Heart left ventricle (tissue), 16 donors: ENCODE results near the gene DBH. TPM values are rescaled to one million over a fixed set of nuclear protein-coding genes. Genes with fewer than 3 reads are reported as not detected.

Source experiments
- ATAC-seq, 4 donors: fragments of 200-7000 bp; cut with Tn5 transposase; one replicate each; pipeline ENCODE4 v1.9.1; 2020 to 2022; ENCODE audit warnings: moderate library complexity in 4 of 4, mild to moderate bottlenecking in 3 of 4, moderate number of reproducible peaks in 1 of 4
- DNase-seq, 5 donors: peaks; one replicate each; pipeline ENCODE4 v3.0.0-alpha.2; 2020
- H3K27ac ChIP-seq, 12 donors: fragments of 200-600 bp; sonication (generic) in 4 of 12; one replicate each; pipeline versions ENCODE4 v1.5.0 to v1.8.0; 2016 to 2022; ENCODE audit warnings: mild to moderate bottlenecking in 2 of 12
- H3K27me3 ChIP-seq, 9 donors: fragments of 200-600 bp; sonication (generic) in 2 of 9; one replicate each; pipeline versions ENCODE4 v1.5.1 to v1.8.0; 2016 to 2022; ENCODE audit warnings: mild to moderate bottlenecking in 3 of 9
- H3K36me3 ChIP-seq, 9 donors: fragments of 200-600 bp; sonication (generic) in 2 of 9; one replicate each; pipeline versions ENCODE4 v1.5.0 to v1.8.0; 2018 to 2022; ENCODE audit warnings: mild to moderate bottlenecking in 2 of 9
- H3K4me1 ChIP-seq, 12 donors: fragments of 200-600 bp; sonication (generic) in 4 of 12; one replicate each; pipeline versions ENCODE4 v1.5.0 to v1.8.0; 2016 to 2022; ENCODE audit warnings: mild to moderate bottlenecking in 3 of 12
- H3K4me3 ChIP-seq, 12 donors: fragments of 200-600 bp; sonication (generic) in 4 of 12; one replicate each; pipeline versions ENCODE4 v1.5.0 to v1.8.0; 2017 to 2022; ENCODE audit warnings: mild to moderate bottlenecking in 9 of 12, moderate library complexity in 4 of 12
- H3K9me3 ChIP-seq, 12 donors: fragments of 200-600 bp; sonication (generic) in 4 of 12; one replicate each; pipeline versions ENCODE4 v1.5.0 to v1.8.0; 2016 to 2022; ENCODE audit warnings: mild to moderate bottlenecking in 1 of 12
- POLR2A ChIP-seq, 2 donors: fragments of 450-650 bp; IDR thresholded peaks; one replicate each; pipeline ENCODE4 v1.6.1; 2017; ENCODE audit warnings: antibody characterized with exemption in 2 of 2, mild to moderate bottlenecking in 2 of 2, moderate library complexity in 2 of 2
- WGBS, 4 donors: extraction: QIAGEN DNeasy Blood & Tissue Kit in 2 of 4; methylation state at CpG; one replicate each; pipeline versions ENCODE4 v1.1.5 to v1.1.7; 2013 to 2018; 5-methylcytosine and 5-hydroxymethylcytosine counted together
- intact Hi-C, 10 donors: fragments of 100-400 bp; cut with DNase I; formaldehyde crosslinking; loops; one replicate each; pipeline versions ENCODE4 v1.11.1 to v1.14.2; 2022
- polyA plus RNA-seq, 2 donors: library from polyadenylated mRNA; stranded (reverse); fragments of 200-250 nt; gene quantifications; one replicate each; pipeline ENCODE4 v1.2.3, GENCODE V29; 2013
- total RNA-seq, 9 donors: library from RNA; depleted of rRNA in 2 of 9; stranded (reverse); fragments of >200 nt in 2 of 9; fragmentation: NEBNext Ultra II Directional in 3 of 9; extraction: Animal tissue kit (Norgen Biotek cat#: 25700) in 3 of 9; gene quantifications; one replicate each; pipeline versions ENCODE4 v1.1.0 to v1.2.4, GENCODE V29; 2016 to 2023
- TF ChIP-seq, protein P1 (sequence below), 12 donors: fragments of 200-600 bp; sonication (generic) in 4 of 12; IDR thresholded peaks; one replicate each; pipeline versions ENCODE4 v1.5.0 to v1.8.0; 2018 to 2022; ENCODE audit warnings: antibody characterized with exemption in 12 of 12, mild to moderate bottlenecking in 5 of 12
- donor health status: ischemic (EF 13 %, LVEDD 7.1; RV severe dilation, severe dysfunction).
- donor health status: healthy with polysubstance abuse.
- donor health status: DM: no; HTN: yes; CAD: no.
- donor health status: DM: no; HTN: no; CAD: no.
- donor health status: ischemic (EF 25% LVEDD 6.9; RV normal size, moderate dysfunction).
- donor health status: ischemic (EF 25% LVEDD 5.7; RV mildly dilated, moderate dysfunction).
- donor health status: healthy.
- donor health status: DM: yes; HTN: yes; CAD: no.
- donor health status: ischemic (EF 35%, LVEDD 5.7; RV mildly dilated, moderate dysfunction).
- donor health status: nonischemic (EF 11% LVEDD 7.7; RV severe dilation, severe dysfunction).
- donor health status: DM: yes; HTN: yes; CAD: no.
- donor health status: PGD.
- donor health status: ischemic (EF 29% LVEDD 5.4; RV normal size, mild dysfunction).
- donor health status: nonischemic (EF 23%, LVEDD 6.1; RV moderate dilation, normal function).

DBH gene
- total and polyA plus RNA-seq, 11 donors: 0.06 to 0.08 TPM; not detected in 9

DNA sequence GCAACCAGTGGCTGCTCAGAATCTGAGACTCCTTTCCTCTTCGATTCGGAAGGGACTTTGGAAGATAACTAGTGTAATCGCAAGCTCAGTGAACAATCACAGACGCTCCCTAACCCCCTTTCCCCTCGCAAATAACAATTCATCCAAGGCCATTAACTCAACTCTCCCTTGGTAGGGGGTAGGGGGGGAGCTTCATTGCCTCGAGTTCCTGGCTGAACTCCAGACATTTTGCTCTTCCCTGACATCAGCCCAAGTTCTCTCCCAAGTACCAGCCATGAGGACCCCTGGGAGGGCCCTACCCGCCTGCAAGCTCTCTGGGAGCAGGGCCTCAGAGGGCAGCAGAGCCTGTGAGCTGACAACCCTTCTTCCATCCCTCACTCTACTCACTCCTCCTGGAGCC, 35.4 kb upstream of the DBH start:
- Histone ChIP-seq H3K9me3 (peaks cover 0 to 25% (median 19%) of the 10 kb centered on the region in 12 donors), H3K4me1 (no peaks in the 10 kb centered on the region), H3K36me3 (no peaks in the 10 kb centered on the region), H3K27ac (no peak overlapping the region), H3K27me3 (peaks cover 0 to 46% (median 13%) of the 10 kb centered on the region in 9 donors), H3K4me3 (no peak overlapping the region)
- ATAC-seq (no peak), DNase-seq (no peak)
- TF ChIP-seq POLR2A (IDR thresholded peaks at IDR 0.05): no peak
- TF ChIP-seq, protein P1, sequence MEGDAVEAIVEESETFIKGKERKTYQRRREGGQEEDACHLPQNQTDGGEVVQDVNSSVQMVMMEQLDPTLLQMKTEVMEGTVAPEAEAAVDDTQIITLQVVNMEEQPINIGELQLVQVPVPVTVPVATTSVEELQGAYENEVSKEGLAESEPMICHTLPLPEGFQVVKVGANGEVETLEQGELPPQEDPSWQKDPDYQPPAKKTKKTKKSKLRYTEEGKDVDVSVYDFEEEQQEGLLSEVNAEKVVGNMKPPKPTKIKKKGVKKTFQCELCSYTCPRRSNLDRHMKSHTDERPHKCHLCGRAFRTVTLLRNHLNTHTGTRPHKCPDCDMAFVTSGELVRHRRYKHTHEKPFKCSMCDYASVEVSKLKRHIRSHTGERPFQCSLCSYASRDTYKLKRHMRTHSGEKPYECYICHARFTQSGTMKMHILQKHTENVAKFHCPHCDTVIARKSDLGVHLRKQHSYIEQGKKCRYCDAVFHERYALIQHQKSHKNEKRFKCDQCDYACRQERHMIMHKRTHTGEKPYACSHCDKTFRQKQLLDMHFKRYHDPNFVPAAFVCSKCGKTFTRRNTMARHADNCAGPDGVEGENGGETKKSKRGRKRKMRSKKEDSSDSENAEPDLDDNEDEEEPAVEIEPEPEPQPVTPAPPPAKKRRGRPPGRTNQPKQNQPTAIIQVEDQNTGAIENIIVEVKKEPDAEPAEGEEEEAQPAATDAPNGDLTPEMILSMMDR (IDR thresholded peaks at IDR 0.05): no peak
- WGBS, 4 donors: 60 to 65% (median 60%) methylated on average over 7 of the region's 7 CpGs
- intact Hi-C loops: loop anchor here in 1 of 10 donors (10.0 kb wide), 1 partner anchor 114 kb away; no protein-coding TSS in a partner anchor

- ATAC-seq (no peak), DNase-seq (no peak)
- H3K9me3 ChIP-seq: peaks cover 0 to 21% (median 15%) of the 10 kb centered on the region in 12 donors
Measured at GRCh38 chr9:133601746-133602145, 34.4 kb upstream of the DBH start.

GRCh38 chr9:133602277-133602676, 33.9 kb upstream of the DBH start:
- Histone ChIP-seq H3K27me3 (peaks cover 0 to 60% (median 13%) of the 10 kb centered on the region in 9 donors), H3K4me3 (no peak overlapping the region), H3K36me3 (no peaks in the 10 kb centered on the region), H3K9me3 (peaks cover 0 to 16% (median 10%) of the 10 kb centered on the region in 12 donors), H3K4me1 (no peaks in the 10 kb centered on the region), H3K27ac (no peak overlapping the region)
- no peak for DNase-seq
- intact Hi-C loops: loop anchor here in 1 of 10 donors (10.0 kb wide), 1 partner anchor 113 kb away; no protein-coding TSS in a partner anchor
- WGBS, 4 donors: 66 to 75% (median 67%) methylated on average over 10 of the region's 10 CpGs
- ATAC-seq: no peak
- no peak for TF ChIP-seq POLR2A (IDR thresholded peaks at IDR 0.05)
- TF ChIP-seq, protein P1 (IDR thresholded peaks at IDR 0.05): no peak

More at GRCh38 chr9:133601746-133602145, 34.4 kb upstream of the DBH start:
- no peaks in the 10 kb centered on the region for H3K36me3 ChIP-seq
- H3K4me1 ChIP-seq: no peaks in the 10 kb centered on the region
- intact Hi-C loops: loop anchor here in 1 of 10 donors (10.0 kb wide), 1 partner anchor 113 kb away; no protein-coding TSS in a partner anchor
- H3K27me3 ChIP-seq: peaks cover 0 to 55% (median 13%) of the 10 kb centered on the region in 9 donors
- 80 to 84% (median 83%) methylated on average over 8 to 10 of the region's 10 CpGs for WGBS, 4 donors
- no peak for TF ChIP-seq POLR2A (IDR thresholded peaks at IDR 0.05)
- TF ChIP-seq, protein P1 (IDR thresholded peaks at IDR 0.05): no peak
- H3K4me3 ChIP-seq: no peak overlapping the region
- no peak overlapping the region for H3K27ac ChIP-seq

DNA sequence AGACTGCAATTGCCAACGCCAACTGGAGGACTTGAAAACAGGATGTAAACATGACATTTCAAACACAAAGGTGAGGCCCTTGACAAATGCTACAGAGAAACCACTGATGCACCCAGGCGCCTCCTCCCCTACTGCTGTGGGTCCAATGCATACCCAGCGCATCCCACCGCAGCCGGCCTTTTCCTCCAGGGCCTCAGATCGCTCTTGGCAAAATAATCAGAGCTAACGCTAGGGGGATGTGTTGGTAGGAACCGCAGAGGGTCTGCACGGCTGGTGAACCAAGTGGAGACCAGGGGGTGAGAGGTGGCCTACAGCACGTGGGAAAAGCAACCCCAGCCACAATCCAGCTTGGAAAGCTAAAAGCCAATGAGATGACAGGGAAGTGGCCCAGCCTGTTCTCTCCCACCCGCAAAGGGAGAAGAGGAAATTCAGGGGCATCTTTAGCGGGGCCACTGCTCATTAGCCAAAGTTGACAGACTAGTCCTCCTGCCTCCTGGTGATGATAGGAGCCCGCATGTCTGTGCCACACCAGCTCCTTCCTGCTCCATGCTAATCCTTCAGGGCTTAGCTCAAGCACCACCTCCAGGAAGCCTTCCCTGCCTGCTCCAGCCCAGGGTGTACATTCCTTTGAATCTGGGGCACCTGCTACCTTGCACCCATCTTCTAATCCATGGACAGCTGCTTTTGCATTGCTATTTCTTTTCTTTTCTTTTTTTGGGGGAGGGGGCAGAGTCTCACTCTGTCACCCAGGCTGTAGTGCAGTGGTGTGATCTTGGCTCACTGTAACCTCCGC, 32.8 kb upstream of the DBH start:
- WGBS, 4 donors: 38 to 63% (median 51%) methylated on average over 13 to 14 of the region's 14 CpGs
- Histone ChIP-seq H3K27me3 (peaks cover 6 to 71% (median 23%) of the 10 kb centered on the region in 9 donors), H3K4me1 (no peaks in the 10 kb centered on the region), H3K4me3 (no peak overlapping the region), H3K36me3 (no peaks in the 10 kb centered on the region), H3K9me3 (peaks cover 0 to 5% (median 0%) of the 10 kb centered on the region in 12 donors), H3K27ac (no peak overlapping the region)
- DNase-seq: no peak
- TF ChIP-seq POLR2A (IDR thresholded peaks at IDR 0.05): no peak
- TF ChIP-seq, protein P1 (IDR thresholded peaks at IDR 0.05): no peak
- intact Hi-C loops: loop anchor here in 1 of 10 donors (10.0 kb wide), 1 partner anchor 111 kb away; no protein-coding TSS in a partner anchor
- ATAC-seq: no peak
